Ureter (tissue), 1 donor: ENCODE measurements around the gene BORCS8. TPM values are rescaled to one million over a fixed set of nuclear protein-coding genes. Genes with fewer than 3 reads are reported as not detected.

Experiments used
- DNase-seq: peaks from one replicate; pipeline ENCODE4 v3.0.0-alpha.2; 2020; ENCODE audit warnings: low spot score
- total RNA-seq: library from RNA; stranded (reverse); gene quantifications from one replicate; pipeline ENCODE4 v1.2.4, GENCODE V29; 2023
- donor health status: DM: yes; HTN: yes; CAD: no.

BORCS8 gene
- total RNA-seq, 1 donor from 2014 or later = 58.0 TPM

DNA sequence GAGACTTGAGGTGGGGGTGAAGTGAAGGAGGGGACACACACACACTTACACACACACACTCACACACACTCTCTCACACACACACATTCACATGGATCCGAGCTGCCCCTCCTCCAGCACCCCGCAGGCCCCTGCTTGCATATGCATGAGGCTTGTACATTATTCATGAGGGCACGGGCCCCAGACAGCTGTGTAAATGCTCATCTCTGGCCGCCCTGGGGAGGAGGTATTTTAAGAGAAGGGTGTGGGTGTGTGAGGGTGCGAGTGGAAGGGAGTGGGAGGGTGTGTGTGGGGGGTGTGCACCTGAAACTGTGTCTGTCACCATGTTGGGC is 22.2 kb upstream of the BORCS8 start:
- DNase-seq = no peak

GRCh38 chr19:19213426-19214158 is 21.6 kb upstream of the BORCS8 start:
- no peak for DNase-seq

DNA sequence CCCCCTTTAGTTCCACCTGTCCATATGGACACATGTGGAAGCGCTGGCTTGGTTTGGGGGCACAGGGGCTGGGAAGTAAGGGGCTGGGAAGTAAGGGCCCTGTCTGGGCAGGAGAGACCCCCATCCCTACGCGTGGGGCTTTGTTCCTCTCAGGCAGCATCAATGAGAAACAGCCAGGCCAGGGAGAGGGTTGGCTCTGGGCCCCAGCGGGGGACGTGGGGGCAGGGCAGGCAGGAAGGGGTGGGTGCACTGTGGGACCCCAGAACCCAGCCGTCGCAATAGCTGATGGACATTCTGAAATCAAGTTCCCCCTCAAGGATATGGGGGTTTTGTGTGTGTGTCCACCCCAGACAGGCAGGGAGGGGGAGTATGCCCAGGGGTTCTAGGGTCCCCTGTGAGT is 21.0 kb upstream of the BORCS8 start:
- DNase-seq = no peak

DNA sequence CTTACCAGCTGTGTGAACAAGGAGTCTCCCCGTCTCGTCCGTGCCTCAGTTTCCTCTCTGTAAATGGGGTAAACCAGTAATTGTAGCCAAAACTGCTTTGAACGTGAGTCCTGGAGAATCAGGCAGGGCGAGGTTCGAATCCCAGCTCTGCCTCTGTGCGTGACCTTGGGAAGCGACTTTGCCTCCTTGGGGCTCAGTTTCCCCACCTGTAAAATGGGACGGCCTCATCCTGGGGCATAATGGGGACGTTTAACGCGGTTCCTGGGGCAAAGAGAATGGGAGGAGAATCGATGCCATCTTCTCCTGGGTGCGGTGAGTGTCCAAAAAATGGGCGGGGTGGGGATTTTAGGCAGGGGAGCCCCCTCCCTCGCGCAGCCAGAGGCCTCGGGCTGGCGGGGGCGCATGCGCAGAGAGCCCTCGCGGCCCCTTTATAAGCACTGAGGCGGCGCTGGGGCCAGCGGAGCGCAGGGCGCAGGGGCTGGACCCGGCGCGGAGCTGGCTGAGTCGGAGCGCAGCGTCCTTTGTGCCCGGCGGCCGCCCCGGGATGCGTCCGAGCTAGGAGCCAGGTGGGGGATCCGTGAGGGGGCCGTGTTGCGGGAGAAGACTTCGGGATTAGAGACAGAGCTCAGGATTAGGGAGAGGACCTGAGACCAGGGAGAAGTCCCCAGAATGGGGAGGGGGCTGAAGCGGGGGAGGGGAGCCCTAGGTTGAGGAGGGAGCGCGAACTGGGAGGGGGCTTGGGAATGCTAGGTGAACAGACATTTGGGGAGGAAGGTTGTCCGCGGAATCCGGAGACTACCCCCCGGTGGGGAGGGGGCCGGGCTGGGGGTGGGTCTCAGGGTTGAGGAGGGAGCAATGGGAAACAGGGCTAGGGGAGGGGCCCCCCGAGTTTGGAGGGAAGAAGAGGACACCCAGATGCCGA is 19.8 kb upstream of the BORCS8 start, which contains the start of gene NCAN:
Gene NCAN, plus strand, starts transcription at position 460 of the 922 bp plus-strand sequence. CDS start 4,996 bp downstream, outside the sequence.
- no peak for DNase-seq

DNA sequence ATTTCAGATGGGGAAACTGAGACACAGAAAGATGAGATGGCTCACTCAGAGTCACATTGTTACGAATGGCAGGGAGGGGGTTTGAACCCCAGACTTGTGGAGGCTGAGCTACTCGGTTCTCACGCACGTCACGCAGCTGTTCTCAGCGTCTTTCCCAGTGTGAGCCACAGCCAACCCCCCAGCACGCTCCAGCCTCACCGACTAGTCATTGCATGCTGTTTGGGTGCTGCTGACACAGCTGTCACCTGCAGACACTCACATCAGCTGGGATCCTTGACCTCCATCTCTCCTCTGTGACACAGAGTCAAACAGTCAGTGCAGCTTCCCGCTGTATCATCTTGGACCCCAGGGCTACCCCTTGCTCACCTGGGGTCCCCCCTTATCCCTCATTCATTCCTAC is 17.4 kb upstream of the BORCS8 start:
- no peak for DNase-seq

DNA sequence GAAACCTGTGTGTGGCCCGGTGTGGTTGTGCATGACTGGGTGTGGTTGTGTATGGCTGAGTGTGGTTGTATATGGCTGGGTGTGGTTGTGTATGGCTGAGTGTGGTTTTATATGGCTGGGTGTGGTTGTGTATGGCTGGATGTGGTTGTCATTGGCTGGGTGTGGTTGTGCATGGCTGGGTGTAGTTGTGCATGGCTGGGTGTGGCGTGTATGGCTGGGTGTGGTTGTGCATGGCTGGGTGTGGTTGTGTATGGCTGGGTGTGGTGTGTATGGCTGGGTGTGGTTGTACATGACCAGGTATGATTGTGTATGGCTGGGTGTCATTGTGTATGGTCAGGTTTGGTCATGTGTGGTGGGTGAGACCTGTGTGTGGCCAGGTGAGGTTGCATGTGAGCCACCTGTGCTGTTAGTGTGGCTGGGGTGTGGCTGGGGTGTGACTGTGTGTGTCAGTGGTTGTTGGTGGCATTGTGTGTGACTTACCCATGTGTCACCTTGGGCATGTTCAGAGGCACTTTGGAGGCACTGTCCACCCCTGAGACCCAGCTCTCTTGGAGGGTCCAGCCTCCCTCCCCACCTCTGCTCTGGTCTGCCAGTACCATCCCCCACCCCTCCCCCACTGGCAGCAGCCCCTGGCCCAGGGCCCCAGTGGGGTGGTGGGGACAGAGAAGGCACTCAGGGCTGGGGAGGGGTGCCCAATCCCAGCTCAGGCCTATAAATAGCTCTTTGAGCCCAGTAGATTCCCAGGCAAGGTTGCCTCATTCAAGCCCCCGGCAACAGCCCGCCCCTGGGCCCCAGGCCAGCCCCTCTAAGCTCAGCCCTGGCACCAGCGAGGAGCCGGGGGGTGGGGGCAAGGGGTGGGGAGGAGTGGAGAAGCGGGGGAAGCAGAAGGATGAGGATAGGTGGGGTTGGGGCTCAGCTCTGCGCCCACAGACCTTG is 16.0 kb upstream of the BORCS8 start:
- DNase-seq = no peak

- no peak for DNase-seq
Observed at GRCh38 chr19:19206938-19207337, 15.0 kb upstream of the BORCS8 start.

DNA sequence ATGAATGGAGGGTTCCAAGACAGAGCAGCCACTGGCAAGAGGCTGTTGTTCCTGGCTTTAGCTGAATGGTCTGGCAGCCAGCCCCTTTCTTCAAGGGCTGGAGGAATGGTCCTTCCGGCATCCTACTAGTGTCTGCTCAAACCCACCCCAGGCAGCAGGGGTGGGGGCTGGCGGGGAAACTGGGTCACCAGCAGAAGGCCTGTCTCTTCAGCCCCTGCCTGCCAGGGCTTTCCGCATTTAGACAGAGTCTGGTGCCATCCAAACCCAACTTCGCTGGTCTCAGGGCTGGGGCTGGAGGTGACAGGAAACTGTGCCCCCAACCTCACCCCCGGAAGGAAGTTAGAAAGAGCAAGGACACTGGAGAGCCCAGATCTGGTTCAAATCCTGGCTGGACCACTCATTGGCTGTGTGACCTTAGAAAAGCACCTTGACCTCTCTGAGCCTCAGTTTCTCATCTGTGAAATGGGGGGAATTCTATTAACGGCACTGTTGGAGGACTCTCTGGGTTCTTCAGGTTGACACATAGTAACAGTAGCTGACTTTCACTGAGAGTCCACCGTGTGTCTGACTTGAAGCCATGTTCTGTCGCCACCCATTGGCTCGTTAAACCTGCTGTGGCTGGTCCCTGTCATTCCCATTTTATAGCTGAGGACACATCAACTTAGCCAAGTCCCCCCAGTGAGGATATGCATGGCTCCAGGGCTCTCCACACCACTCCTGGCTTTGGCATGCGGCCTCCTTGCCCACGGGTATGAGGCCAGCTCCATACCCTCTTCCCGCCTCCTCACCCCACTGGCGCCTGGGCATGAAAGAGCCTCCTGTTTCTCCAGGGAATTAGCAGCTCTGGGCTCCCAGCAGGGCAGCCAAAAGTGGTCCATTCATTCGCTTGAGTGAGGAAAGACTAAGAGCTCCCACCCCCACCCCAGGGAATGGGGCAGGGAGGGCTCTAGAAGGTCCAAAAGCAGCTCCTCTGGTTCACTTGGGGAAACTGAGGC is 13.8 kb upstream of the BORCS8 start:
- no peak for DNase-seq

DNA sequence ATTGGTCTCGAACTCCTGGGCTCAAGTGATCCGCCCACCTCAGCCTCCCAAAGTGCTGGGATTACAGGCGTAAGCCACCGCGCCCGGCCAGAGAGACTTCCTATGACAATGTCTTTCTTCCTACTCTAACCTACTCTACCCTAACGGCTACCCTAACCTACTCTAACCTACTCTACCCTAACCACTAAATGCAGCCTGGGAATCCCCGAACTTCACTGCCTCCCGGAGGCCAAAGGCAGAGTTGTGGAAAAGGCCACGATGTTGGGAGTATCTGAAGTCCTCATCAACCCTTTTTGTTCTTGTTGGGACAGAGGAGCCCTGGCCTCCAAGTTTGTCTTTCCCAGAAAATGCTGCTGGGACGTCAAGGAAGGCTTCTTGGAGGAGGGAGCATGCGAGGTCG is 12.2 kb upstream of the BORCS8 start:
- no peak for DNase-seq

DNA sequence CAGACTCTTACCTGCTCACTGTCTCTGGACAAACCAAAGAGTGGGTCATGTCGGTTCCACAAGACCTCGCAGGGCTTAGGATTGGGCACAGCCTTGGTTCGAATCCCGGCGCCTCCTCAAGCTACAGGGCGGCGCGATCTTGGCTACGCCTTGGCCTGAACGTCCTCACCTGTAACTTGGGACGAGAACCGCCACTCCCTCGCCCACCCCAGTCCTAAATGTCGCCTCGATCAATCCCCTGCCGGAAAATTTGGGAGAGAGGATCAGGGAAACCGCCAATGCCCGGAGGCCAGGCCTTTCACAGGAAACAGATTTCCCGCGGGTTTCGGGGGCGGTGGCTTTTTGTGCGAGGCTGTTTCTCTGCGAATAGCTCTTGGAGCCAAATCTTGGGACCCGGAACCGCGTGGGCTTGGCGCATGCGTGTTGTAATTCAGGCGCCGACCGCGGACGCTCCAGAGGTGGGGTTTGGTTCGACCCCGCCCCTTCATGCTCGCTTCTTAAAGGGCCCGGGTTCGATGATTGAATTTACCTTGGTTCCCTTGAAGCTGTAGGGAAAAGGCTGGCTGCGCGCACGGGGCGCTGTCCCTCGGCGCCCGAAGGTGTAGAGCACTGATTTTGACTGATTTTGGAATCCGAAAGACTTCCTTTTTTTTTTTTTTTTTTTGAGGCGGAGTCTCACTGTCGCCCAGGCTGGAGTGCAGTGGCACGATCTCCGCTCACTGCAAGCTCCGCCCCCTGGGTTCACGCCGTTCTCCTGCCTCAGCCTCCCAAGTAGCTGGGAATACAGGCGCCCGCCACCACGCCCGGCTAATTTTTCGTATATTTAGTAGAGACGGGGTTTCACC is 11.3 kb upstream of the BORCS8 start, which contains the start of gene NR2C2AP:
Gene NR2C2AP, minus strand, starts transcription at position 403 of the 845 bp plus-strand sequence. Its CDS starts 354 bp downstream, at position 49.
- peak; percentile 93 for DNase-seq

DNA sequence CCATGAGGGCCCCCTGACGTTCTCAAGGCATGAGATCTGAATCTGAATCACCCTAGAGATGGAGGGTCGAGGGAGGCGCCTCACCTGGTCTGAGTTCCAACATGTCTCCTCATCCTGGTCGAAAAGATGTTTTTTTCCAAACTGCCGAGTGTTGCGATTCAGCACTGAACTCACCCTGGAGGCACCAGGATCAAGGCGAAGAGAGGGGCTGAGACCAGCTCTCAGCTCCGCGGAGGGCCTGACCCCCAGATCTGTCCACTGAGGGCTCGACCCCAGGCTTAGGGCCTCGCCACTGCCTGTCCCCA is 10.7 kb upstream of the BORCS8 start:
- no peak for DNase-seq

DNA sequence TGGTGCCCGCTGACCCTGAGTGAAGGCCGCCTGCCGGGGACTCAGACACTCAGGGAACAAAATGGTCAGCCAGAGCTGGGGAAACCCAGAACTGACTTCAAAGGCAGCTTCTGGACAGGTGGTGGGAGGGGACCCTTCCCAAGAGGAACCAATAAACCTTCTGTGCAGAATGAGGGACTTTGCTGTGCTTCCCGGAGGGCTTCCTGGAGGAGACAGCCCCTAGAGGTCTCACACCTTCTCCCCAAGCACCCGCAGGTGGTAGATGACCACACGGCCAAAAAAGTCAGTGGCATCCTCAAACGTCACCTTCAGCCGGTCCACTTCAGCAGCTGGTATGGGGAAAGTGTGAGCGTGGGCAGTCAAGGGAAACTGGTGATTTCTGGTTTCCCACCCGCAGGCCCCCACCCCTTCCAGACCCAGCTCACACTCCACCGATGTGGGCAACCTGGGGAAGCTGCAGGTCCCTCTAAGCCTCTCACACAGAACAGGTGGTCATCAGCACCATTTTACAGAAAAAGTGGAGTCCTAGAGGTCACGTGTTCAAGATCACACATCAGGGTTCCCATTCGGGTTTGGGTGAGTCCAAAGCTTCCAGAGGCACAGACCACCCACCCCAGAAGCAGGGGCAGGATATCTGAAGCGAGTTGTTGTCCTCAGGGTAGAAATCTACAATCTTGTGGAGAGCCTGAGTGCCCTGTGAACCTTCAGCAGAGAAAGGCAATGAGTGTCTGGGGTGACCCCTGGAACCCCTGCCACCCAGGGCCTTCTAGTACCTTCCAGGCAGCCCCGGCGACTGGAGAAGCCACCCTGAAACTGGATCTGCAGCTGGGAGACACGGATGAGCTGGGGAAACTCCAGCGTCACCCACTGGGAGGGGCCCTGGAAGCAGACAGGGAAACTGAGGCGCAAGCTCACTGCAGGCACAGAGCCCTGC is 10.0 kb upstream of the BORCS8 start:
- DNase-seq = no peak

DNA sequence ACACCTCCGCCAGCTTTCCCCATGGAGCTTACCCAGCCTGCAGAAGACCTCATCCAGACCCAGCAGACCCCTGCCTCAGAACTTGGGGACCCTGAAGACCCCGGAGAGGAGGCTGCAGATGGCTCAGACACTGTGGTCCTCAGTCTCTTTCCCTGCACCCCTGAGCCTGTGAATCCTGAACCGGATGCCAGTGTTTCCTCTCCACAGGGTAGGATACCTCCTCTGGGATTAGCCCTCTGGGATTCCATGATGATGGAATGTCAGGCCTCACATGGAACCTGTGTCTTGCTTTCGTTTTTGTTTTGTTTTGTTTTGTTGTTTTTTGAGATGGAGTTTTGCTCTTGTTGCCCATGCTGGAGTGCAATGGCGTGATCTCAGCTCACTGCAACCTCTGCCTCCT is 2.0 kb upstream of the BORCS8 start:
- no peak for DNase-seq

DNA sequence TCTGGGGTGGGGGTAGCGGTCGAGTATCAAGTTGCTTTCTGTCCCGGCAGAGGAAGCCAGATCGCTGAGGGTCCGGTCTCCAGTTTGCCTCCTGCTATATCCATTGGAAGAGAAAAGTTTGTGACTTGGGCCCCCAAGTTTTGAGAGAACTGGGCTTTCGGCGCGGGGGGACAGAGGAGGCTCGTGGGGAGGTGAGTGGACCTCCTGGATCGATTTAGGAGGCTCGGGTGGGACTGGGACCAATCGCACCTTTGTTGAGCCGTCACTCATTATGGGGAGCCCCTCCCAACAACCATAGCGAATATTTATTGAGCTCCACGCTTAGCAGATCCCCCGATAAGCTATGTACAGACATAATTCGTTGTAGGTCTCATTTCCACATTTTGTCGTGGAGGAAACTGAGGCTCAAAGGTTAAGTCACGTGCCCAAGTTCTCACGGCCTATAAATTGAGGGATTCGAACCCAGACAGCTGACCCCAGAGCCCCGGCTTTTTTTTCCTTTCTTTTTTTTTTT is 1.0 kb upstream of the BORCS8 start:
- no peak for DNase-seq

- DNase-seq = no peak
Observed at GRCh38 chr19:19191768-19192077, 229 bp downstream of the BORCS8 start.

DNA sequence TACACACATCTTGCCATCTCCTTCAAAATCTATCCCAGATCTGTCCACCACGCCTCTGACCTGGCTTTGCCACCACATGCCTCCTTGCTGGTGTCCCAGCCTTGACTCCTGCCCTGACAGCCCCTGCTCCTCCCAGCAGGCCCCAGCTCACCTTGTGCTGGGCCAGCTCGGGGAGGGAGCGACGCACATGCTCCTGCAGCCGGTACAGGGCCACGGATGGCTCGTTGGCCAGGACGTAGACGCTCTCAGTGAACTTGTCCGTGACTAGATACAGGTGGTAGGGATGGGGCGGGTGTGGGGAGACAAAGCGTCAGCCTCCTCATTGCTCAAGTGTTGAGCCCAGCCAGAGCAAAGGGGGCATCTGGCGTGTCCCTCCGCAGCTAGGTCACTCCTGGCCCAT is 5.2 kb downstream of the BORCS8 start:
- no peak for DNase-seq

GRCh38 chr19:19185853-19186740 is 5.9 kb downstream of the BORCS8 start:
- no peak for DNase-seq
